Heart right ventricle (tissue), 16 donors: ENCODE data around the gene CD226. TPM values are rescaled to one million over a fixed set of nuclear protein-coding genes. Genes with fewer than 3 reads are reported as not detected.
"Not testable (repeated sequence)": the region's sequence is repeated elsewhere in the genome, so short reads cannot be mapped to it uniquely, and the experiment has no call there.

Experiments used
- ATAC-seq, 8 donors: fragments of 200-7000 bp; cut with Tn5 transposase; one replicate each; pipeline ENCODE4 v1.9.1; 2020; ENCODE audit warnings: mild to moderate bottlenecking in 8 of 8, moderate library complexity in 8 of 8, moderate number of reproducible peaks in 1 of 8
- DNase-seq, 2 donors: peaks; one replicate each; pipeline ENCODE4 v3.0.0-alpha.2; 2020
- H3K27ac ChIP-seq, 10 donors: fragments of 200-600 bp; sonication (generic) in 2 of 10; one replicate each; pipeline versions ENCODE4 v1.5.0 to v1.8.0; 2020 to 2022; ENCODE audit warnings: mild to moderate bottlenecking in 3 of 10
- H3K27me3 ChIP-seq, 7 donors: fragments of 200-600 bp; one replicate each; pipeline ENCODE4 v1.8.0; 2021 to 2022; ENCODE audit warnings: mild to moderate bottlenecking in 2 of 7
- H3K36me3 ChIP-seq, 9 donors: fragments of 200-600 bp; sonication (generic) in 1 of 9; one replicate each; pipeline versions ENCODE4 v1.5.0 to v1.8.0; 2020 to 2022; ENCODE audit warnings: mild to moderate bottlenecking in 2 of 9
- H3K4me1 ChIP-seq, 9 donors: fragments of 200-600 bp; sonication (generic) in 1 of 9; one replicate each; pipeline versions ENCODE4 v1.5.0 to v1.8.0; 2020 to 2022; ENCODE audit warnings: mild to moderate bottlenecking in 4 of 9
- H3K4me3 ChIP-seq, 10 donors: fragments of 200-600 bp; sonication (generic) in 2 of 10; one replicate each; pipeline versions ENCODE4 v1.5.0 to v1.8.0; 2020 to 2022; ENCODE audit warnings: mild to moderate bottlenecking in 7 of 10, moderate library complexity in 2 of 10
- H3K9me3 ChIP-seq, 11 donors: fragments of 200-600 bp in 10 of 11; sonication (generic) in 2 of 11; one replicate each; pipeline versions ENCODE4 v1.5.0 to v1.8.0; 2013 to 2022; ENCODE audit warnings: mild to moderate bottlenecking in 2 of 11, control low read depth in 1 of 11, moderate library complexity in 1 of 11
- CTCF ChIP-seq, 9 donors: fragments of 200-600 bp; sonication (generic) in 2 of 9; IDR thresholded peaks; one replicate each; pipeline versions ENCODE4 v1.5.0 to v1.8.0; 2021 to 2022; ENCODE audit warnings: antibody characterized with exemption in 9 of 9, mild to moderate bottlenecking in 5 of 9, moderate library complexity in 1 of 9
- WGBS, 2 donors: extraction: QIAGEN DNeasy Blood & Tissue Kit; methylation state at CpG; one replicate each; pipeline ENCODE4 v1.1.7; 2013; ENCODE audit warnings: inconsistent platforms in 1 of 2; 5-methylcytosine and 5-hydroxymethylcytosine counted together
- intact Hi-C, 10 donors: fragments of 100-400 bp; cut with DNase I; formaldehyde crosslinking; loops; one replicate each; pipeline versions ENCODE4 v1.11.1 to v1.14.2; 2022
- polyA plus RNA-seq, 2 donors: library from polyadenylated mRNA; stranded (reverse); fragments of 200-250 nt; gene quantifications; one replicate each; pipeline ENCODE4 v1.2.3, GENCODE V29; 2013
- total RNA-seq, 10 donors: library from RNA; stranded (reverse); fragmentation: NEBNext Ultra II Directional in 3 of 10; extraction: Animal tissue kit (Norgen Biotek cat#: 25700) in 3 of 10; gene quantifications; one replicate each; pipeline versions ENCODE4 v1.2.1 to v1.2.4, GENCODE V29; 2021 to 2023
- donor health status: Arrhythmogenic right ventricular cardiomyopathy.
- donor health status: ischemic (EF 13 %, LVEDD 7.1; RV severe dilation, severe dysfunction).
- donor health status: healthy with polysubstance abuse.
- donor health status: DM: no; HTN: yes; CAD: no.
- donor health status: DM: no; HTN: no; CAD: no.
- donor health status: ischemic (EF 25% LVEDD 6.9; RV normal size, moderate dysfunction).
- donor health status: ischemic (EF 25% LVEDD 5.7; RV mildly dilated, moderate dysfunction).
- donor health status: healthy.
- donor health status: DM: yes; HTN: yes; CAD: no.
- donor health status: Ischemic cardiomyopathy.
- donor health status: ischemic (EF 35%, LVEDD 5.7; RV mildly dilated, moderate dysfunction).
- donor health status: nonischemic (EF 11% LVEDD 7.7; RV severe dilation, severe dysfunction).
- donor health status: DM: yes; HTN: yes; CAD: no.
- donor health status: PGD.
- donor health status: ischemic (EF 29% LVEDD 5.4; RV normal size, mild dysfunction).
- donor health status: nonischemic (EF 23%, LVEDD 6.1; RV moderate dilation, normal function).

The CD226 gene
- total and polyA plus RNA-seq, 12 donors = 0.19 to 4.1 (median 0.98) TPM

- Histone ChIP-seq H3K4me3 (peak overlapping the region in 1 of 10 donors; percentile 30), H3K27ac (peak overlapping the region in 1 of 10 donors; percentile 74), H3K4me1 (peaks cover 0 to 32% (median 3%) of the 10 kb centered on the region in 9 donors), H3K36me3 (no peaks in the 10 kb centered on the region), H3K9me3 (peaks cover 0 to 15% (median 0%) of the 10 kb centered on the region in 11 donors), H3K27me3 (no peaks in the 10 kb centered on the region)
- DNase-seq = no peak
- no peak for TF ChIP-seq CTCF (IDR thresholded peaks at IDR 0.05)
- no peak for ATAC-seq
- intact Hi-C loops = no loop called here
- WGBS, 2 donors = 95 to 96% methylated on average over 11 of the region's 11 CpGs
Observed at GRCh38 chr18:69945220-69946114, 2.2 kb downstream of the CD226 start.

- whole genome bisulfite sequencing, 2 donors = 99 to 100% methylated on average over 2 of the region's 2 CpGs
- intact Hi-C loops = no loop called here
- H3K27ac ChIP-seq = no peak overlapping the region
Observed at GRCh38 chr18:69944436-69944835, 3.2 kb downstream of the CD226 start.

DNA sequence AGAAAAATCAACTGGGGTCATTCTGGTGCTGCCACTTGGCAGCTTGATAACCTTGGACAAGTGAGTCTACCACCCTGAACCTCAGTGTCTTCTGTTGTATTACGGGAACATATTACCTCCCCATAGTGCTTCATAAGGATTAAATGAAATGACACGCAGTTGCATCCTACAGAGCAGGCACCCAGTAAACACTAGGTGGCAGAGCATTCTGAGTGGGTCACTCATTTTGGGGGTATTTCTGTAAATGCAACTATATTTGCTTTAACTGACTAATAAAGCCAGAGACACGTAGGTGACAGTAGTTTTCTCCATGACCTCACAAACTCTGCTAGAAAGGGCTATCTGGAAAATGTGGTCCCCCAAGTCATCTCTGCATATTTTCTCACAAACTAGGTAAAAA, 4.7 kb downstream of the CD226 start:
- Histone ChIP-seq H3K27me3 (no peaks in the 10 kb centered on the region), H3K36me3 (no peaks in the 10 kb centered on the region), H3K4me3 (no peak overlapping the region), H3K9me3 (peaks cover 0 to 15% (median 0%) of the 10 kb centered on the region in 11 donors), H3K27ac (no peak overlapping the region), H3K4me1 (peaks cover 0 to 11% (median 3%) of the 10 kb centered on the region in 9 donors)
- WGBS, 2 donors = 97 to 98% methylated on average over 3 of the region's 3 CpGs
- TF ChIP-seq CTCF (IDR thresholded peaks at IDR 0.05) = no peak
- ATAC-seq = no peak
- intact Hi-C loops = no loop called here
- no peak for DNase-seq

More at GRCh38 chr18:69944436-69944835, 3.2 kb downstream of the CD226 start:
- DNase-seq (no peak), ATAC-seq (no peak)
- H3K36me3 ChIP-seq = no peaks in the 10 kb centered on the region
- peaks cover 0 to 15% (median 0%) of the 10 kb centered on the region in 11 donors for H3K9me3 ChIP-seq
- H3K4me1 ChIP-seq = peaks cover 0 to 24% (median 3%) of the 10 kb centered on the region in 9 donors
- TF ChIP-seq CTCF (IDR thresholded peaks at IDR 0.05) = no peak
- H3K4me3 ChIP-seq = peak overlapping the region in 1 of 10 donors; percentile 7
- H3K27me3 ChIP-seq = no peaks in the 10 kb centered on the region

DNA sequence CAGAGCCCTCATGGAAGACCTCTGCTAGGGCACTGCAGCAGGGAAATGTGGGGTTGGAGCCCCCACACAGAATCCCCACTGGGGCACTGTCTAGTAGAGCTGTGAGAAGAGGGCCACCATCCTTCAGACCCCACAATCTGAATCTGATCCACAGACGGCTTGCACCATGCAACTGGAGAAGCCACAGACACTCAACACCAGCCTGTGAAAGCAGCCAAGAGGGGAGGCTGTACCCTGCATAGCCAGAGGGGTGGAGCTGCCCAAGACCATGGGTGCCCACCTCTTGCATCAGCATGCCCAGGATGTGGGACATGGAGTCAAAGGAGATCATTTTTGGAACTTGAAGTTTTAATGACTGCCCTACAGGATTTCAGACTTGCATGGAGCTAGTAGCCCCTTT, 6.5 kb downstream of the CD226 start:
- no peak for ATAC-seq

GRCh38 chr18:69939812-69940211, 7.9 kb downstream of the CD226 start:
- intact Hi-C loops = loop anchor here in 1 of 10 donors (10.0 kb wide), 1 partner anchor 65 kb away; no protein-coding TSS in a partner anchor

More for the DNA sequence above, 6.5 kb downstream of the CD226 start:
- Histone ChIP-seq H3K27ac (no peak overlapping the region), H3K4me1 (peaks cover 0 to 8% (median 4%) of the 10 kb centered on the region in 9 donors), H3K27me3 (no peaks in the 10 kb centered on the region), H3K9me3 (peaks cover 0 to 15% (median 0%) of the 10 kb centered on the region in 11 donors), H3K36me3 (no peaks in the 10 kb centered on the region), H3K4me3 (no peak overlapping the region)
- intact Hi-C loops = no loop called here
- 93 to 100% methylated on average over 1 of the region's 1 CpG for WGBS, 2 donors
- DNase-seq = no peak
- no peak for TF ChIP-seq CTCF (IDR thresholded peaks at IDR 0.05)

More at GRCh38 chr18:69939812-69940211, 7.9 kb downstream of the CD226 start:
- peaks cover 0 to 15% (median 0%) of the 10 kb centered on the region in 11 donors for H3K9me3 ChIP-seq
- not testable (repeated sequence) for ATAC-seq, H3K27me3 ChIP-seq, DNase-seq, H3K4me3 ChIP-seq, H3K36me3 ChIP-seq, H3K27ac ChIP-seq
- 83 to 84% methylated on average over 4 of the region's 4 CpGs for WGBS, 2 donors
- peaks cover 0 to 10% (median 5%) of the 10 kb centered on the region in 9 donors for H3K4me1 ChIP-seq
